Hepatocyte (in vitro differentiated cells): ENCODE data around the gene TMPRSS3. TPM values are rescaled to one million over a fixed set of nuclear protein-coding genes. Genes with fewer than 3 reads are reported as not detected.

Source experiments
- DNase-seq: peaks from one replicate; pipeline ENCODE4 v3.0.0-alpha.2; 2016; ENCODE audit warnings: low spot score
- H2AFZ ChIP-seq: fragments of 200-600 bp; sonication (generic); 2 replicates; pipeline ENCODE4 v1.6.0; 2016; ENCODE audit warnings: antibody characterized with exemption, mild to moderate bottlenecking
- H3K27ac ChIP-seq: fragments of 200-600 bp; sonication (generic); 2 replicates; pipeline ENCODE4 v1.5.1; 2016; ENCODE audit warnings: mild to moderate bottlenecking
- H3K27me3 ChIP-seq: fragments of 200-600 bp; sonication (generic); 2 replicates; pipeline ENCODE4 v1.6.1; 2016
- H3K36me3 ChIP-seq: fragments of 200-600 bp; sonication (generic); replicated peaks from 2 replicates; pipeline ENCODE4 v1.5.1; 2016; ENCODE audit warnings: low read depth; ENCODE audit not compliant: insufficient read depth
- H3K4me1 ChIP-seq: fragments of 200-600 bp; sonication (generic); 2 replicates; pipeline ENCODE4 v1.5.1; 2016; ENCODE audit warnings: mild to moderate bottlenecking, moderate library complexity; ENCODE audit not compliant: insufficient read depth
- H3K4me2 ChIP-seq: fragments of 200-600 bp; sonication (generic); 2 replicates; pipeline ENCODE4 v1.6.0; 2016
- H3K4me3 ChIP-seq: fragments of 200-600 bp; sonication (generic); 2 replicates; pipeline ENCODE4 v1.5.1; 2016; ENCODE audit warnings: mild to moderate bottlenecking
- H3K79me2 ChIP-seq: fragments of 200-600 bp; sonication (generic); 2 replicates; pipeline ENCODE4 v1.6.0; 2017; ENCODE audit warnings: mild to moderate bottlenecking
- H3K9me2 ChIP-seq: fragments of 200-600 bp; sonication (generic); replicated peaks from 2 replicates; pipeline ENCODE4 v1.6.0; 2017; ENCODE audit warnings: mild to moderate bottlenecking; ENCODE audit not compliant: insufficient read depth
- H3K9me3 ChIP-seq: fragments of 200-600 bp; sonication (generic); 2 replicates; pipeline ENCODE4 v1.5.1; 2016; ENCODE audit warnings: low read depth, mild to moderate bottlenecking
- H4K20me1 ChIP-seq: fragments of 200-600 bp; sonication (generic); 2 replicates; pipeline ENCODE4 v1.6.0; 2016; ENCODE audit warnings: mild to moderate bottlenecking; ENCODE audit not compliant: insufficient read depth, poor library complexity, severe bottlenecking
- CTCF ChIP-seq: fragments of 200-600 bp; sonication (generic); IDR thresholded peaks from 2 replicates; pipeline ENCODE4 v1.5.1; 2016; ENCODE audit warnings: antibody characterized with exemption, mild to moderate bottlenecking; ENCODE audit not compliant: poor library complexity
- EZH2 ChIP-seq: fragments of 200-600 bp; sonication (generic); IDR thresholded peaks from 2 replicates; pipeline ENCODE4 v1.6.1; 2016; ENCODE audit warnings: antibody characterized with exemption, mild to moderate bottlenecking, borderline replicate concordance
- EZH2phosphoT487 ChIP-seq: fragments of 200-600 bp; sonication (generic); IDR thresholded peaks from one replicate; pipeline ENCODE4 v1.6.1; 2018; ENCODE audit warnings: antibody characterized with exemption, mild to moderate bottlenecking, low read depth, moderate library complexity; ENCODE audit not compliant: unreplicated experiment, severe bottlenecking
- WGBS: methylation state at CpG from one replicate; pipeline ENCODE4 v1.1.6; 2016; ENCODE audit warnings: low lambda C conversion rate; ENCODE audit errors: missing lambda C conversion rate; 5-methylcytosine and 5-hydroxymethylcytosine counted together
- polyA plus RNA-seq: library from polyadenylated mRNA; unstranded; fragments of >200 nt; fragmentation: Nextera tagmentation; extraction: Ambion mirVana; gene quantifications from 2 replicates; pipeline ENCODE4 v1.2.1, GENCODE V29; 2016
- total RNA-seq: library from RNA; depleted of rRNA; stranded (reverse); fragments of >200 nt; gene quantifications from 2 replicates; pipeline ENCODE4 v1.2.3, GENCODE V29; 2014

The TMPRSS3 gene
- total and polyA plus RNA-seq, 2 experiments from 2014 or later = 1.4 to 1.7 TPM

DNA sequence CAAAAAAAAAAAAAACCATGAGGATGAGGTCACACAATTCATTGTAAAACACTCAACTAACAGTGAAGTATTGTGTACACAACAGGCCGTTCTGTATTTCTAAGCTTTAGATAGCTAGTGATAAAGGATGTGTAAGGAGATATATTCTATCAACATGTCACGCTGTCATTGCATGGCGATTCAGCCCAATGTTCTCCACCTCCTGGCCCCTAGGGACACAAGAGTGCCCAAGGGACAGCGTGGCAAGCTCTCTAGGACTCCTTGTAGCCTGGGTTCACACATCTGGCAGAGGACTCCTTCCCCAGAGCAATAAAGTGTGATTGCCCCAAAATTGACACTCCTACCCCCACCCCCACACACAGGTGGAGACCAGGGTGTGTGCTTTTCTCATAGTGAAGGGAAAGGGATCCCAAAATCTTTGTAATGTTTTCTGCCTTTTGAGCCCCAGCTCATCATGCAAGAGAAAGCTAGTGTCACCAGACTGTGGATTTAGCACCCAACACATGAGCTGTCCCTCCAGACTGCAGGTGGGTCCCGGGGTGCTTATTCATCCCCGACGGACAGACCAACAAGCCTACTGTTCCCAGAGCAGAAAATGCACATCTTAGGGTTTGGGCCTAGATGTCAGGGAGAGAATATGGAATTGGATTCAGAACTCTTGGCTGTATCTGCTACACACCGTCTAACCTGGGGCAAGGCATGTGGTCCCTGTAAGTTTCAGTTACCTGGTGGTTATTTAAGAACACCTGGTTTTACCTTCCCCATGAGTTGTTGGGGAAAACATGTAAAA is 11.5 kb downstream of the TMPRSS3 start:
- Histone ChIP-seq H3K36me3 (no peaks in the 10 kb centered on the region), H3K4me1 (peaks cover 16% of the 10 kb centered on the region), H3K4me3 (no peak overlapping the region), H3K9me3 (no peaks in the 10 kb centered on the region), H3K4me2 (no peak overlapping the region), H3K9me2 (no peaks in the 10 kb centered on the region), H3K27me3 (no peaks in the 10 kb centered on the region), H4K20me1 (no peaks in the 10 kb centered on the region), H2AFZ (no peak overlapping the region), H3K27ac (peak overlapping the region; percentile 76), H3K79me2 (no peaks in the 10 kb centered on the region)
- DNase-seq = no peak
- no peak for TF ChIP-seq EZH2phosphoT487
- no peak for TF ChIP-seq CTCF
- no peak for TF ChIP-seq EZH2
- 71% methylated on average over 8 of the region's 8 CpGs for WGBS

GRCh38 chr21:42383331-42383730 is 12.5 kb downstream of the TMPRSS3 start:
- H3K9me3 ChIP-seq = no peaks in the 10 kb centered on the region
- H3K4me3 ChIP-seq = no peak overlapping the region
- H4K20me1 ChIP-seq = no peaks in the 10 kb centered on the region
- H3K27ac ChIP-seq = no peak overlapping the region
- no peaks in the 10 kb centered on the region for H3K36me3 ChIP-seq
- H3K4me1 ChIP-seq = peaks cover 16% of the 10 kb centered on the region
- DNase-seq = no peak
- H3K4me2 ChIP-seq = no peak overlapping the region
- no peaks in the 10 kb centered on the region for H3K9me2 ChIP-seq
- H2AFZ ChIP-seq = no peak overlapping the region
- no peaks in the 10 kb centered on the region for H3K79me2 ChIP-seq
- no peaks in the 10 kb centered on the region for H3K27me3 ChIP-seq
- TF ChIP-seq CTCF (no peak), EZH2phosphoT487 (no peak), EZH2 (no peak)
- 88% methylated on average over 6 of the region's 6 CpGs for WGBS

DNA sequence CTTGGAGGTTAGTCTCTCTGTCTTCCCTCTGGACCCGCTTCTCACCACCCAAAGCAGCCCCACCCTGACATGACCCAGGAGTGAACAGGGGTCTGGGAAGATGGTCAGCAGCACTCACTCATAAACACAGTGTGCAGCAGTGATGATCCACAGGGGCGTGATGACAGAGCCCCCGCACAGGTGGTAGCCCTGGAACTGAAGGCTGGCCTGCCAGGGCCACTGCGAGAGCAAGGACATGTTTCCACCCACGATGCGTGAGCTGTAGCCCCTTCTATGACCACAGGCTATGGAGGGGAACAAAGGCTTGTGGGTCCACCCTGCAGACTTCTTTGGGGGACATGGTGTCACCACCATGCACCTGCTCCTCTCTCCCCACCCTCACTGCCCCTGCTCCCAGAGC is 12.9 kb downstream of the TMPRSS3 start:
- Histone ChIP-seq H3K27me3 (no peaks in the 10 kb centered on the region), H2AFZ (no peak overlapping the region), H4K20me1 (no peaks in the 10 kb centered on the region), H3K9me2 (no peaks in the 10 kb centered on the region), H3K36me3 (no peaks in the 10 kb centered on the region), H3K79me2 (no peaks in the 10 kb centered on the region), H3K9me3 (no peaks in the 10 kb centered on the region), H3K4me3 (no peak overlapping the region), H3K27ac (no peak overlapping the region), H3K4me2 (no peak overlapping the region), H3K4me1 (peaks cover 16% of the 10 kb centered on the region)
- DNase-seq = no peak
- no peak for TF ChIP-seq EZH2
- TF ChIP-seq CTCF = no peak
- no peak for TF ChIP-seq EZH2phosphoT487
- WGBS = 94% methylated on average over 6 of the region's 6 CpGs
